Measurements from ENCODE around the gene CHST11.
"Not testable (repeated sequence)": the region's sequence is repeated elsewhere in the genome, so short reads cannot be mapped to it uniquely, and the experiment has no call there.

CHST11 gene

GRCh38 chr12:104793285-104793684, 336.5 kb downstream of the CHST11 start:
- H3K4me3 Mint-ChIP-seq = no peak overlapping the region
- no peaks in the 10 kb centered on the region for H3K9me3 Mint-ChIP-seq
- H3K27ac Mint-ChIP-seq = no peak overlapping the region
- CTCF ChIA-PET = interaction anchor here (1.1 kb wide), 1 partner anchor 30 kb away, joined by 4 read pairs; no protein-coding TSS in a partner anchor
- no peaks in the 10 kb centered on the region for H3K36me3 Mint-ChIP-seq
- DNase-seq = no peak
- H3K27me3 Mint-ChIP-seq = peaks cover 11% of the 10 kb centered on the region
- peaks cover 2% of the 10 kb centered on the region for H3K4me1 Mint-ChIP-seq

GRCh38 chr12:104793968-104794367, 337.2 kb downstream of the CHST11 start:
- CTCF ChIA-PET = interaction anchor here (1.1 kb wide), 1 partner anchor 211 kb away, joined by 4 read pairs; no protein-coding TSS in a partner anchor
- no peaks in the 10 kb centered on the region for H3K9me3 Mint-ChIP-seq
- H3K4me3 Mint-ChIP-seq = no peak overlapping the region
- H3K27ac Mint-ChIP-seq = no peak overlapping the region
- H3K4me1 Mint-ChIP-seq = peaks cover 2% of the 10 kb centered on the region
- H3K36me3 Mint-ChIP-seq = no peaks in the 10 kb centered on the region
- no peak for DNase-seq
- H3K27me3 Mint-ChIP-seq = peaks cover 11% of the 10 kb centered on the region

GRCh38 chr12:104796475-104796862, 339.7 kb downstream of the CHST11 start:
- H3K36me3 Mint-ChIP-seq = no peaks in the 10 kb centered on the region
- no peak for DNase-seq
- H3K27ac Mint-ChIP-seq = no peak overlapping the region
- no peaks in the 10 kb centered on the region for H3K9me3 Mint-ChIP-seq
- CTCF ChIA-PET = no interaction called here
- H3K27me3 Mint-ChIP-seq = peaks cover 6% of the 10 kb centered on the region
- no peak overlapping the region for H3K4me3 Mint-ChIP-seq
- H3K4me1 Mint-ChIP-seq = no peaks in the 10 kb centered on the region

- H3K4me3 Mint-ChIP-seq = no peak overlapping the region
Observed at GRCh38 chr12:104799458-104799857, 342.7 kb downstream of the CHST11 start.

GRCh38 chr12:104801005-104801404, 344.3 kb downstream of the CHST11 start:
- Mint-ChIP-seq H3K36me3 (no peaks in the 10 kb centered on the region), H3K9me3 (no peaks in the 10 kb centered on the region), H3K4me3 (no peak overlapping the region), H3K27me3 (peaks cover 9% of the 10 kb centered on the region), H3K4me1 (no peaks in the 10 kb centered on the region), H3K27ac (no peak overlapping the region)
- no peak for DNase-seq
- CTCF ChIA-PET = no interaction called here

More at GRCh38 chr12:104799458-104799857, 342.7 kb downstream of the CHST11 start:
- H3K9me3 Mint-ChIP-seq = no peaks in the 10 kb centered on the region
- CTCF ChIA-PET = interaction anchor here (1.0 kb wide), 1 partner anchor 14 kb away, joined by 3 read pairs; no protein-coding TSS in a partner anchor
- no peaks in the 10 kb centered on the region for H3K4me1 Mint-ChIP-seq
- H3K36me3 Mint-ChIP-seq = no peaks in the 10 kb centered on the region
- DNase-seq = no peak
- no peak overlapping the region for H3K27ac Mint-ChIP-seq
- peaks cover 3% of the 10 kb centered on the region for H3K27me3 Mint-ChIP-seq

- CTCF ChIA-PET = no interaction called here
- Mint-ChIP-seq H3K9me3 (no peaks in the 10 kb centered on the region), H3K27me3 (peaks cover 9% of the 10 kb centered on the region)
Observed at GRCh38 chr12:104801427-104801826, 344.7 kb downstream of the CHST11 start.

GRCh38 chr12:104802208-104802607, 345.5 kb downstream of the CHST11 start:
- Mint-ChIP-seq H3K4me3 (no peak overlapping the region), H3K9me3 (no peaks in the 10 kb centered on the region), H3K27me3 (peaks cover 9% of the 10 kb centered on the region), H3K36me3 (no peaks in the 10 kb centered on the region), H3K27ac (no peak overlapping the region), H3K4me1 (no peaks in the 10 kb centered on the region)
- DNase-seq = no peak
- CTCF ChIA-PET = no interaction called here

More at GRCh38 chr12:104801427-104801826, 344.7 kb downstream of the CHST11 start:
- Mint-ChIP-seq H3K4me1 (no peaks in the 10 kb centered on the region), H3K27ac (no peak overlapping the region), H3K36me3 (no peaks in the 10 kb centered on the region), H3K4me3 (no peak overlapping the region)
- DNase-seq = no peak

- CTCF ChIA-PET = interaction anchor here (0.9 kb wide), 1 partner anchor 15 kb away, joined by 5 read pairs; no protein-coding TSS in a partner anchor
- Mint-ChIP-seq H3K27ac (no peak overlapping the region), H3K4me3 (no peak overlapping the region), H3K4me1 (no peaks in the 10 kb centered on the region), H3K27me3 (peaks cover 9% of the 10 kb centered on the region), H3K9me3 (no peaks in the 10 kb centered on the region), H3K36me3 (no peaks in the 10 kb centered on the region)
- no peak for DNase-seq
Observed at GRCh38 chr12:104805186-104805585, 348.4 kb downstream of the CHST11 start.

GRCh38 chr12:104806194-104806593, 349.4 kb downstream of the CHST11 start:
- DNase-seq, H3K36me3 Mint-ChIP-seq, H3K4me1 Mint-ChIP-seq, H3K9me3 Mint-ChIP-seq, H3K27ac Mint-ChIP-seq, CTCF ChIA-PET, H3K27me3 Mint-ChIP-seq, H3K4me3 Mint-ChIP-seq: not testable (repeated sequence)

- H3K9me3 Mint-ChIP-seq = no peaks in the 10 kb centered on the region
- CTCF ChIA-PET = no interaction called here
- no peak overlapping the region for H3K4me3 Mint-ChIP-seq
- no peaks in the 10 kb centered on the region for H3K4me1 Mint-ChIP-seq
- no peaks in the 10 kb centered on the region for H3K36me3 Mint-ChIP-seq
- DNase-seq = no peak
- peaks cover 16% of the 10 kb centered on the region for H3K27me3 Mint-ChIP-seq
- H3K27ac Mint-ChIP-seq = no peak overlapping the region
Observed at GRCh38 chr12:104809251-104809650, 352.5 kb downstream of the CHST11 start.

GRCh38 chr12:104809706-104810385, 353.1 kb downstream of the CHST11 start:
- Mint-ChIP-seq H3K27ac (no peak overlapping the region), H3K36me3 (no peaks in the 10 kb centered on the region), H3K4me3 (no peak overlapping the region), H3K4me1 (no peaks in the 10 kb centered on the region), H3K9me3 (no peaks in the 10 kb centered on the region), H3K27me3 (peaks cover 14% of the 10 kb centered on the region)
- DNase-seq = no peak
- CTCF ChIA-PET = no interaction called here

Measured in activated naive CD4-positive, alpha-beta T cell treated with anti-CD3 and anti-CD28 coated beads, Interleukin-2, amount 10 ng/mL, durations not matched to agents 7 days and 5 days (primary cell).